Upper lobe of right lung (tissue), 1 donor: ENCODE measurements around the gene ASAP2. TPM values are rescaled to one million over a fixed set of nuclear protein-coding genes. Genes with fewer than 3 reads are reported as not detected.

Experiments used
- ATAC-seq: fragments of 200-7000 bp; cut with Tn5 transposase; one replicate; pipeline ENCODE4 v1.9.1; 2020; ENCODE audit warnings: mild to moderate bottlenecking, moderate library complexity
- DNase-seq: peaks from one replicate; pipeline ENCODE4 v3.0.0-alpha.2; 2020
- H3K27ac ChIP-seq: fragments of 200-600 bp; one replicate; pipeline ENCODE4 v1.8.0; 2022
- H3K27me3 ChIP-seq: fragments of 200-600 bp; one replicate; pipeline ENCODE4 v1.8.0; 2022; ENCODE audit warnings: mild to moderate bottlenecking
- H3K36me3 ChIP-seq: fragments of 200-600 bp; one replicate; pipeline ENCODE4 v1.8.0; 2022
- H3K4me1 ChIP-seq: fragments of 200-600 bp; one replicate; pipeline ENCODE4 v1.8.0; 2022
- H3K4me3 ChIP-seq: fragments of 200-600 bp; one replicate; pipeline ENCODE4 v1.8.0; 2022; ENCODE audit warnings: mild to moderate bottlenecking
- H3K9me3 ChIP-seq: fragments of 200-600 bp; one replicate; pipeline ENCODE4 v1.8.0; 2022
- intact Hi-C: fragments of 100-400 bp; cut with DNase I; formaldehyde crosslinking; loops from one replicate; pipeline ENCODE4 v1.11.0; 2022
- total RNA-seq: library from RNA; stranded (reverse); fragmentation: NEBNext Ultra II Directional; extraction: Animal tissue kit (Norgen Biotek cat#: 25700); gene quantifications from one replicate; pipeline ENCODE4 v1.2.1, GENCODE V29; 2021
- TF ChIP-seq, protein P1 (sequence below): fragments of 200-600 bp; IDR thresholded peaks from one replicate; pipeline ENCODE4 v1.8.0; 2022; ENCODE audit warnings: antibody characterized with exemption
- donor health status: DM: no; HTN: yes; CAD: no; lungs with severe emphysema.

ASAP2 gene
- total RNA-seq, 1 donor from 2014 or later: 30.9 TPM

DNA sequence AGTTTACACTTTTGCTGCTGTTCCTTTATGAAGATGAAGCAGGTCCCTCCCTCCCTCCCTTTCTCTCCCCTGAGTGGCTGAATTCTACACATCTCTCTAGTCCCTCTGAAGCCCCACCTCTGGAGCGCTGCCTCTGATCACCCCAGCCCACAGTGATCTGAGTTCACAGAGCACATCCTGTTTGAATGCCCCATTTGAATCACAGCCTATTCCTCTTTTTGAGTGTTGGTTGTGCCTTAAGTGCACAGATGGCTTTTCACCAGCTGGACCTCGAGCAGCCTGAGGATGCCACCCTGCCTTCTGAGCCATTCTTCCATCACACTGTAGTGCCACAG lies 129.6 kb downstream of the ASAP2 start:
- Histone ChIP-seq H3K27me3 (no peaks in the 10 kb centered on the region), H3K9me3 (no peaks in the 10 kb centered on the region), H3K4me1 (peaks cover 7% of the 10 kb centered on the region), H3K36me3 (peaks cover 5% of the 10 kb centered on the region), H3K4me3 (no peak overlapping the region), H3K27ac (no peak overlapping the region)
- DNase-seq (no peak), ATAC-seq (no peak)
- intact Hi-C loops: no loop called here
- TF ChIP-seq, protein P1, sequence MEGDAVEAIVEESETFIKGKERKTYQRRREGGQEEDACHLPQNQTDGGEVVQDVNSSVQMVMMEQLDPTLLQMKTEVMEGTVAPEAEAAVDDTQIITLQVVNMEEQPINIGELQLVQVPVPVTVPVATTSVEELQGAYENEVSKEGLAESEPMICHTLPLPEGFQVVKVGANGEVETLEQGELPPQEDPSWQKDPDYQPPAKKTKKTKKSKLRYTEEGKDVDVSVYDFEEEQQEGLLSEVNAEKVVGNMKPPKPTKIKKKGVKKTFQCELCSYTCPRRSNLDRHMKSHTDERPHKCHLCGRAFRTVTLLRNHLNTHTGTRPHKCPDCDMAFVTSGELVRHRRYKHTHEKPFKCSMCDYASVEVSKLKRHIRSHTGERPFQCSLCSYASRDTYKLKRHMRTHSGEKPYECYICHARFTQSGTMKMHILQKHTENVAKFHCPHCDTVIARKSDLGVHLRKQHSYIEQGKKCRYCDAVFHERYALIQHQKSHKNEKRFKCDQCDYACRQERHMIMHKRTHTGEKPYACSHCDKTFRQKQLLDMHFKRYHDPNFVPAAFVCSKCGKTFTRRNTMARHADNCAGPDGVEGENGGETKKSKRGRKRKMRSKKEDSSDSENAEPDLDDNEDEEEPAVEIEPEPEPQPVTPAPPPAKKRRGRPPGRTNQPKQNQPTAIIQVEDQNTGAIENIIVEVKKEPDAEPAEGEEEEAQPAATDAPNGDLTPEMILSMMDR: no peak

DNA sequence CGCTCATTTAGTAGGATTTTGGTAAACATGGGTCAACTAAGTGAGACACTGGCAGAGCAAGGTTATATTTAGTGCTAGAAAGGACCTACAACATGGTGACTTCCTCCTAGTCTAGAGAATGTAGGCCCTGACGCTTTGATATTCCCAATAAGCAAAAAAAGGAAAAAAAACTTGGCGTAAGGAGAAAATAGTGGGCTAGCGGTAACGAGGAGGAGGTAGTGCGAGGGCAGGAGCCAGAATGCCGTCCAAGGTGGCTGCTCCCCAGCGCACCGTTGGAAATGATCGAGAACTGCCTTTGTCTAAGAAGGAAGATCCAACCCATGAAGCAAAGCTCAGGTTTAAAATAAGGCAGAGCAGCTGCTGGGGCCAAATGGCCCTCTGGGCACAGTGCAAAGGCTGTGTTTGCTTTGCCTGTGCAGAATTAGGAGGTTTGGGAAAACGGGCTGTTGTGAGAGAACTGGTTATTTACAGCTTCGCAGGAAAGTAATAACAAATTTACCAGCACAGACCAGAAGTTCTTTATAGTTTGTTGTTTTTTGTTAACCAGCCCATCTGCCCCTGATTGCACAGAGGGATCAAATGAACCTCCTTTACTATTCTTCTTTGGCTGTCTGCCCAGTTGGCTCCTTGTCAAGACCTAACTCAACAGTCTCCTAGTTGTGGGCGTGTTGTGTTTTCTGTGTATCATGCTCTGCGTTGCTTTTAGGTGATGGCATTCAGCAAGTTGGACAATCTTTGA lies 130.1 kb downstream of the ASAP2 start:
- ATAC-seq (no peak), DNase-seq (no peak)
- TF ChIP-seq, protein P1: no peak
- no peak overlapping the region for H3K27ac ChIP-seq
- H3K4me3 ChIP-seq: no peak overlapping the region
- no peaks in the 10 kb centered on the region for H3K9me3 ChIP-seq
- H3K27me3 ChIP-seq: no peaks in the 10 kb centered on the region
- peaks cover 1% of the 10 kb centered on the region for H3K4me1 ChIP-seq
- H3K36me3 ChIP-seq: peaks cover 5% of the 10 kb centered on the region
- intact Hi-C loops: no loop called here

DNA sequence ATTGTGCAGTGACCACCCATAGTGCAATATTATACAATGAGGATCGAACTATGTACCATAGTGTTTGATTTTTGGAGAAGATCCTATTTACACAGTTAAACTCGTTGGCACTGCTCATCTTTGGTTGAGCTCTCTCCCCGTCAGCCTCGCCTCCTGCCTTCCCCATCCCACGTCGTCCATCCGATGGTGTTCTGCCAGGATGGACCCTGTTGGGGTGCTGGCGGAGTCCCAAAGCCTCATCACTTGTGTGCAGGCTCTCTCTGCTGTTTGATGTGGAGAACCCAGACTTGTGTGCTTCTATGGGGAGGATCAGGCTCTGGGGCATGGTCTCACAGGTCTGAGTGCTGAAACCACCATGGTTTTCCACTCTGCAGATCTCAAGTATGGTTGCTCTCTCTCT lies 131.3 kb downstream of the ASAP2 start:
- DNase-seq (no peak), ATAC-seq (no peak)
- Histone ChIP-seq H3K36me3 (peaks cover 5% of the 10 kb centered on the region), H3K4me1 (no peaks in the 10 kb centered on the region), H3K27ac (no peak overlapping the region), H3K27me3 (no peaks in the 10 kb centered on the region), H3K4me3 (no peak overlapping the region), H3K9me3 (no peaks in the 10 kb centered on the region)
- intact Hi-C loops: no loop called here
- TF ChIP-seq, protein P1: no peak

DNA sequence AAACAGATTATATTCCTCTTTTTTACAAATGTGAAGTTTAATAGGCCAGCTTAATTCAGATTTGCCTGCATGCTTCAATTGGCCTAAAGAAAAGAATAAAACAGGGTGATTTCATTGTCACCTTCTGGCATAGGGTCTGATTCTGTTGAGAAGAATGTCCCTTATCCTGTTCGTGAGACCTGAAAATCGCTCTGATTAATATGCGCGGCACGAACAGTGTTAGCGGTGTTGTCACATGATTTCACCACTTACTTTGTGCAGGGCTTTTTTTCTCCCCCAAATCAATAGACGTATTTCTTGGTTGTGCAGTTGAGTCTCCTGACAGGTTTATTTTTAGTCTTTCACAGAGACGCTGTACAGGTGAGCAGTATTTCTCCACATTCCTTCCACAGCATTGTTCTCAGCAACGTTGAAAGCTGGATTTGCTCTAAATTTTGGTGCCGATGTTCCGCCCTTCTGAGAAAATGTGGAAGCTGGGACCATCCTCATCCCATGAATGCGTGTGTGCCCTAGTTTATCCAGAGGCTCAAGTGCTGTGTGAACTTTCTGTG lies 134.8 kb downstream of the ASAP2 start:
- H3K9me3 ChIP-seq: no peaks in the 10 kb centered on the region
- H3K4me3 ChIP-seq: no peak overlapping the region
- no peak overlapping the region for H3K27ac ChIP-seq
- TF ChIP-seq, protein P1: no peak
- intact Hi-C loops: no loop called here
- H3K36me3 ChIP-seq: no peaks in the 10 kb centered on the region
- no peak for ATAC-seq
- no peaks in the 10 kb centered on the region for H3K27me3 ChIP-seq
- no peak for DNase-seq
- H3K4me1 ChIP-seq: peaks cover 3% of the 10 kb centered on the region

DNA sequence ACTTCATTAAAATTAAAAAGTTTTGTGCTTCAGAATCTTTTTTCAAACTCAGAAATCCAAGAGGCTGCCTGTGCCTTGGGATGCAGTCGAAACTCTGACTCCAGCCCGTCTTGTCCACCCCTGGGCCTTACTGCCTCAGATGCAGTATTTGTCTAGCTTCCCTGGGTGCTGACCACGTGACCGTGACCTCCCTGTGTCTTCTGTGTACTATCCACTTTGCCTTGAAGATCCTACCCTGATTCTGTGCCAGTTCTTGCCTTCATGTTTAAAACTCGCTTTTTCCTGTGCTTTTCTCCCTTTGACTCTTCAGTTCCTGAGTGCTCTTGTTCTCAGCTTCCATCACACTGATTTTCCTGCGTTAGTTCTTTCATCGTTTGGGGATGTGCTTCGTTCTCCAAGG lies 136.0 kb downstream of the ASAP2 start:
- intact Hi-C loops: no loop called here
- Histone ChIP-seq H3K36me3 (no peaks in the 10 kb centered on the region), H3K4me3 (no peak overlapping the region), H3K27me3 (no peaks in the 10 kb centered on the region), H3K9me3 (no peaks in the 10 kb centered on the region), H3K27ac (no peak overlapping the region), H3K4me1 (peaks cover 13% of the 10 kb centered on the region)
- ATAC-seq (no peak), DNase-seq (no peak)
- TF ChIP-seq, protein P1: no peak

DNA sequence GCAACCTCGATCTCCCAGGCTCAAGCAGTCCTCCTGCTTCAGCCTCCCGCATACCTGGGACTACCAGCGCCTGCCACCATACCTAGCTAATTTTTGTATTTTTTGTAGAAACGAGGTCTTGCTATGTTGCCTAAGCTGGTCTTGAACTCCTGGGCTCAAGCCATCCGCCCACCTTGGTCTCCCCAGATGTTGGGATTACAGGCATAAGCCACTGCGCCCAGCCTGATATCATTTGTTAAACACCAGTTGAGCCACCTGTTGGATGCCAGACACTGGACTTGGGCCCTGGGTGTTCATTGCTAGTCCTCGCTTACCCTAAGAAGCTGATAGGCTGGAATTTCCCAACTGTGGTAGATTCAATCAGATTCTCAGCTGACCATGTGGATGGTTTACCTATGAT lies 136.9 kb downstream of the ASAP2 start:
- no peak for ATAC-seq
- TF ChIP-seq, protein P1: no peak

More for the DNA sequence above, 136.9 kb downstream of the ASAP2 start:
- no peaks in the 10 kb centered on the region for H3K9me3 ChIP-seq
- no peaks in the 10 kb centered on the region for H3K27me3 ChIP-seq
- peaks cover 22% of the 10 kb centered on the region for H3K4me1 ChIP-seq
- no peaks in the 10 kb centered on the region for H3K36me3 ChIP-seq
- H3K4me3 ChIP-seq: no peak overlapping the region
- no peak for DNase-seq
- intact Hi-C loops: no loop called here
- H3K27ac ChIP-seq: no peak overlapping the region
